Suppressor macrophage treated with lipopolysaccharide for 1 hour (primary cell): Measurements from ENCODE around the gene NACC2.

Experiments
- DNase-seq, 3 donors: peaks; one replicate each; pipeline ENCODE4 v3.0.0-alpha.2; 2020 to 2022

NACC2 gene

GRCh38 chr9:136007934-136008692, 87.0 kb downstream of the NACC2 start:
- DNase-seq = peak in 1 of 3 donors; percentile 24

GRCh38 chr9:136007276-136007933, 87.7 kb downstream of the NACC2 start:
- DNase-seq = no peak

GRCh38 chr9:136006169-136006568, 88.9 kb downstream of the NACC2 start:
- no peak for DNase-seq

- DNase-seq = no peak
Measured at GRCh38 chr9:136004712-136005111, 90.4 kb downstream of the NACC2 start.

GRCh38 chr9:136004219-136004618, 90.9 kb downstream of the NACC2 start:
- no peak for DNase-seq

GRCh38 chr9:136003411-136004218, 91.5 kb downstream of the NACC2 start:
- no peak for DNase-seq

- no peak for DNase-seq
Measured at GRCh38 chr9:136002881-136003280, 92.2 kb downstream of the NACC2 start.

- no peak for DNase-seq
Measured at GRCh38 chr9:136002215-136002614, 92.9 kb downstream of the NACC2 start.

- DNase-seq = no peak
Measured at GRCh38 chr9:136001231-136001630, 93.9 kb downstream of the NACC2 start.

- DNase-seq = no peak
Measured at GRCh38 chr9:135998410-135999071, 96.5 kb downstream of the NACC2 start.

GRCh38 chr9:135998016-135998380, 97.1 kb downstream of the NACC2 start:
- DNase-seq = no peak

GRCh38 chr9:135997090-135998015, 97.7 kb downstream of the NACC2 start:
- DNase-seq = peak in 1 of 3 donors; percentile 43

- DNase-seq = no peak
Measured at GRCh38 chr9:135995816-135996215, 99.3 kb downstream of the NACC2 start.

- DNase-seq = peak; percentile 48 to 65 (median 58)
Measured at GRCh38 chr9:135994501-135995192, 100.4 kb downstream of the NACC2 start.

GRCh38 chr9:135993765-135994500, 101.2 kb downstream of the NACC2 start:
- no peak for DNase-seq

GRCh38 chr9:135993409-135993742, 101.7 kb downstream of the NACC2 start:
- no peak for DNase-seq

GRCh38 chr9:135992486-135993408, 102.3 kb downstream of the NACC2 start:
- DNase-seq = peak; percentile 79 to 89 (median 81)

GRCh38 chr9:135991771-135992170, 103.3 kb downstream of the NACC2 start:
- no peak for DNase-seq
